ENCODE results near the gene CDR2L. TPM values are rescaled to one million over a fixed set of nuclear protein-coding genes. Genes with fewer than 3 reads are reported as not detected.
A peak's percentile ranks its signal among the peaks of the same experiment; 100 is the strongest.

CDR2L gene
- total RNA-seq, 2 experiments from 2014 or later, result 0.89 to 0.91 TPM

GRCh38 chr17:74971069-74971841 is 16.2 kb upstream of the CDR2L start:
- Mint-ChIP-seq H3K27ac (no peak overlapping the region), H3K4me1 (peaks cover 9% of the 10 kb centered on the region), H3K27me3 (peaks cover 7% of the 10 kb centered on the region), H3K9me3 (ENCODE audit: low read depth) (no peaks in the 10 kb centered on the region), H3K36me3 (ENCODE audit: low read depth) (no peaks in the 10 kb centered on the region), H3K4me3 (peak overlapping the region; percentile 70)
- DNase-seq, result no peak
- ChIA-PET CTCF (interaction anchor here (1.1 to 10.6 kb wide), 4 partner anchors 9 to 233 kb away, joined by 3 to 82 read pairs (median 19); partner anchors contain the start of gene CDR2L), POLR2A (interaction anchor here (1.8 kb wide), 1 partner anchor 10 kb away, joined by 6 read pairs; no protein-coding TSS in a partner anchor)
- intact Hi-C loops (cut with DNase I, micrococcal nuclease), result no loop called here
- ATAC-seq, result no peak

GRCh38 chr17:74971842-74972106 is 15.7 kb upstream of the CDR2L start:
- Mint-ChIP-seq H3K4me3 (peak overlapping the region; percentile 70), H3K4me1 (peaks cover 9% of the 10 kb centered on the region), H3K27ac (no peak overlapping the region), H3K36me3 (ENCODE audit: low read depth) (no peaks in the 10 kb centered on the region), H3K27me3 (peaks cover 7% of the 10 kb centered on the region), H3K9me3 (ENCODE audit: low read depth) (no peaks in the 10 kb centered on the region)
- intact Hi-C loops (cut with DNase I, micrococcal nuclease), result loop anchor here in 1 of 2 experiments (1.0 kb wide), 2 partner anchors 11 to 16 kb away; partner anchors contain the start of gene CDR2L
- ChIA-PET POLR2A (interaction anchor here (0.6 to 1.8 kb wide), 2 partner anchors 10 to 94 kb away, joined by 4 to 6 read pairs; no protein-coding TSS in a partner anchor), CTCF (interaction anchor here (1.1 to 10.6 kb wide), 4 partner anchors 10 to 233 kb away, joined by 3 to 82 read pairs (median 19); partner anchors contain the start of gene CDR2L)
- DNase-seq (no peak), ATAC-seq (no peak)

GRCh38 chr17:74972107-74972972 is 15.1 kb upstream of the CDR2L start, which contains the start of gene HID1:
Gene HID1, minus strand, starts transcription at chr17:74972759. Its CDS starts 103 bp downstream, at chr17:74972656.
- DNase-seq (peak; percentile 88), ATAC-seq (peak; percentile 89)
- Mint-ChIP-seq H3K36me3 (ENCODE audit: low read depth) (no peaks in the 10 kb centered on the region), H3K4me3 (peak within 1 kb of the TSS; percentile 70), H3K27ac (no peak within 1 kb of the TSS), H3K27me3 (peaks cover 7% of the 10 kb centered on the region), H3K9me3 (ENCODE audit: low read depth) (no peaks in the 10 kb centered on the region), H3K4me1 (peaks cover 9% of the 10 kb centered on the region)
- ChIA-PET POLR2A (interaction anchor here (0.6 to 1.8 kb wide), 4 partner anchors 11 to 99 kb away, joined by 3 to 6 read pairs (median 4); partner anchors contain the start of genes FDXR and MRPL58), CTCF (interaction anchor here (0.6 to 10.6 kb wide), 7 partner anchors 10 to 260 kb away, joined by 3 to 82 read pairs (median 3); partner anchors contain the start of genes ARMC7 and CDR2L)
- intact Hi-C loops (cut with DNase I, micrococcal nuclease), result loop anchor here in 1 of 2 experiments (1.0 kb wide), 2 partner anchors 10 to 15 kb away; partner anchors contain the start of gene CDR2L

GRCh38 chr17:74972973-74973328 is 14.5 kb upstream of the CDR2L start:
- Mint-ChIP-seq H3K27ac (no peak overlapping the region), H3K36me3 (ENCODE audit: low read depth) (no peaks in the 10 kb centered on the region), H3K4me1 (peaks cover 9% of the 10 kb centered on the region), H3K9me3 (ENCODE audit: low read depth) (no peaks in the 10 kb centered on the region), H3K4me3 (peak overlapping the region; percentile 70), H3K27me3 (peaks cover 7% of the 10 kb centered on the region)
- ChIA-PET CTCF (interaction anchor here (0.6 to 10.6 kb wide), 6 partner anchors 11 to 259 kb away, joined by 3 to 82 read pairs (median 11); partner anchors contain the start of genes ARMC7 and CDR2L), POLR2A (interaction anchor here (0.9 to 1.1 kb wide), 2 partner anchors 39 to 100 kb away, joined by 3 to 4 read pairs; partner anchors contain the start of genes FDXR and MRPL58)
- no peak for DNase-seq
- intact Hi-C loops (cut with DNase I, micrococcal nuclease), result loop anchor here in 1 of 2 experiments (1.0 kb wide), 2 partner anchors 9 to 14 kb away; partner anchors contain the start of gene CDR2L
- ATAC-seq, result no peak

- ChIA-PET POLR2A (no interaction called here), CTCF (interaction anchor here (0.7 to 10.6 kb wide), 6 partner anchors 12 to 436 kb away, joined by 3 to 82 read pairs (median 7); partner anchors contain the start of genes CDR2L and MRPL58)
- H3K36me3 Mint-ChIP-seq (ENCODE audit: low read depth), result no peaks in the 10 kb centered on the region
Measured at GRCh38 chr17:74975943-74976342, 11.5 kb upstream of the CDR2L start.

DNA sequence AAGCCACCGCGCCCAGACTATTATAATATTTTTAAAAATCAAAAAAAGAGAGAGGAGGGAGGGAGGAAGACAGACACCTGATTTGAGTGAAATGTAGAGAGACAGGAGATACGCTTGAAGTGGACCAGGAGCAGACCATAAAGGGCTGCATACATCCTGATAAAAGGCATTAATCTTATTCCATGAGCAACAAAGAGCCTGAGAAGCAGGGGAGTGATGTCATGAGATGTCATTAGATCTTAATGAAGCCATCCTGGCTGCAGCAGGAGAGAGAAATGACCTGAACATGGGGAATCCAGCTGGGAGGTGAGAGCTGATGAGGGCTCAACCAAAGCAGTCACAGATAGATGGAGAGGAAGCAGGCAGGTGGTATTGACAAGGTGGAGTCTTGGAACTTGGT is 9.6 kb upstream of the CDR2L start:
- ChIA-PET POLR2A (no interaction called here), CTCF (interaction anchor here (2.1 to 10.6 kb wide), 2 partner anchors 11 to 16 kb away, joined by 9 to 82 read pairs; partner anchors contain the start of gene CDR2L)
- peaks cover 14% of the 10 kb centered on the region for H3K4me1 Mint-ChIP-seq
- H3K27me3 Mint-ChIP-seq, result peaks cover 7% of the 10 kb centered on the region
- no peaks in the 10 kb centered on the region for H3K36me3 Mint-ChIP-seq (ENCODE audit: low read depth)
- DNase-seq (no peak), ATAC-seq (no peak)
- no peaks in the 10 kb centered on the region for H3K9me3 Mint-ChIP-seq (ENCODE audit: low read depth)
- intact Hi-C loops (cut with DNase I, micrococcal nuclease), result no loop called here
- no peak overlapping the region for H3K4me3 Mint-ChIP-seq
- H3K27ac Mint-ChIP-seq, result no peak overlapping the region

More at GRCh38 chr17:74975943-74976342, 11.5 kb upstream of the CDR2L start:
- peaks cover 7% of the 10 kb centered on the region for H3K27me3 Mint-ChIP-seq
- no peaks in the 10 kb centered on the region for H3K9me3 Mint-ChIP-seq (ENCODE audit: low read depth)
- H3K4me3 Mint-ChIP-seq, result no peak overlapping the region
- peaks cover 9% of the 10 kb centered on the region for H3K4me1 Mint-ChIP-seq
- no peak overlapping the region for H3K27ac Mint-ChIP-seq
- ATAC-seq (no peak), DNase-seq (no peak)
- intact Hi-C loops (cut with DNase I, micrococcal nuclease), result no loop called here

GRCh38 chr17:74978240-74978639 is 9.2 kb upstream of the CDR2L start:
- Mint-ChIP-seq H3K9me3 (ENCODE audit: low read depth) (no peaks in the 10 kb centered on the region), H3K4me3 (no peak overlapping the region), H3K27ac (no peak overlapping the region), H3K36me3 (ENCODE audit: low read depth) (no peaks in the 10 kb centered on the region), H3K27me3 (peaks cover 3% of the 10 kb centered on the region), H3K4me1 (peaks cover 11% of the 10 kb centered on the region)
- CTCF ChIA-PET, result interaction anchor here (1.1 to 10.6 kb wide), 2 partner anchors 16 to 110 kb away, joined by 3 to 82 read pairs; no protein-coding TSS in a partner anchor
- POLR2A ChIA-PET, result no interaction called here
- intact Hi-C loops (cut with DNase I, micrococcal nuclease), result no loop called here
- DNase-seq (no peak), ATAC-seq (no peak)

DNA sequence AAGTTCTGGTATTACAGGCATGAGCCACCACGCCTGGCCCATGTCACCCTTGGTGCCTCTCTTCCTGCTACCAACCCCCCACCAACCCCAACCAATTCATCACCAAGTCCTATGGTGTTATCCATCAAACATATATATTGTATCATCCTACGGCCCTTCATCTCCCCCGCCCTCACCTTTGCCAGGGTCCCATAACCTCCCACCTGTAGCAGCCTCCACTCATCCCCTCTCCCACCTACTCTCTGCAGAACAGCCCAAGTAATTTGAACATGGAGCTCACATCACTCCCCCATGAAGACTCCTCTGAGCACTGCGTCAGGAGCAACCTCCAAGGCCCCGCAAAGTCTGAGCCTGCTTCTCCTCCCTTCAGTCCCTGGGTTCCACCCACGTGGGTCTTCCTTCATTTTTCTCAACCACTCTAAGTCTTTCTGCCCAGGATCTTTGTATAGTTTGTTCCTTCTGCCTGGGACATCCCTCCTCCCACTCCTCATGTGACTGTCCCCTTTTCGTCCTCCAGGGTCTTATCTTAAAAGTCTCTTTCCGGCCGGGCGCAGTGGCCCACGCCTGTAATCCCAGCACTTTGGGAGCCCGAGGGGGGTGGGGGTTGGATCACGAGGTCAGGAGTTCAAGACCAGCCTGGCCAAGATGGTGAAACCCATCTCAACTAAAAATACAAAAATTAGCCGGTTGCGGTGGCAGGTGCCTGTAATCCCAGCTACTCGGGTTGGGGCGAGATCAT is 7.9 kb upstream of the CDR2L start:
- DNase-seq (no peak), ATAC-seq (no peak)
- no peaks in the 10 kb centered on the region for H3K36me3 Mint-ChIP-seq (ENCODE audit: low read depth)
- ChIA-PET POLR2A (interaction anchor here (0.7 kb wide), 1 partner anchor 301 kb away, joined by 3 read pairs; no protein-coding TSS in a partner anchor), CTCF (interaction anchor here (1.1 to 10.6 kb wide), 2 partner anchors 17 to 123 kb away, joined by 3 to 82 read pairs; no protein-coding TSS in a partner anchor)
- H3K4me1 Mint-ChIP-seq, result peaks cover 11% of the 10 kb centered on the region
- H3K9me3 Mint-ChIP-seq (ENCODE audit: low read depth), result no peaks in the 10 kb centered on the region
- no peak overlapping the region for H3K27ac Mint-ChIP-seq
- H3K4me3 Mint-ChIP-seq, result no peak overlapping the region
- H3K27me3 Mint-ChIP-seq, result peaks cover under 1% of the 10 kb centered on the region
- intact Hi-C loops (cut with DNase I, micrococcal nuclease), result loop anchor here (5.0 kb wide), 3 partner anchors 53 to 538 kb away; partner anchors contain the start of genes CASKIN2 (in 1 of the 2), SUMO2 (in 1 of the 2) and TSEN54 (in 1 of the 2)

GRCh38 chr17:74981318-74981978 is 6.0 kb upstream of the CDR2L start:
- CTCF ChIA-PET, result no interaction called here

More at GRCh38 chr17:74981318-74981978, 6.0 kb upstream of the CDR2L start:
- no peaks in the 10 kb centered on the region for H3K36me3 Mint-ChIP-seq (ENCODE audit: low read depth)
- DNase-seq (no peak), ATAC-seq (no peak)
- no peaks in the 10 kb centered on the region for H3K9me3 Mint-ChIP-seq (ENCODE audit: low read depth)
- peak overlapping the region; percentile 77 for H3K4me3 Mint-ChIP-seq
- H3K27ac Mint-ChIP-seq, result peak overlapping the region; percentile 79
- peaks cover 11% of the 10 kb centered on the region for H3K4me1 Mint-ChIP-seq
- H3K27me3 Mint-ChIP-seq, result peaks cover 4% of the 10 kb centered on the region
- POLR2A ChIA-PET, result no interaction called here
- intact Hi-C loops (cut with DNase I, micrococcal nuclease), result loop anchor here (5.0 kb wide), 3 partner anchors 51 to 536 kb away; partner anchors contain the start of genes CASKIN2 (in 1 of the 2), SUMO2 (in 1 of the 2) and TSEN54 (in 1 of the 2)

Data from activated CD4-positive, alpha-beta T cell treated with anti-CD3 and anti-CD28 coated beads for 36 hours (primary cell).